KOPT-K1 (cell line): Measurements from ENCODE around the gene IFT81.

ENCODE experiments used
- H3K27ac ChIP-seq: fragments of 200-600 bp; sonication (generic); 2 replicates; pipeline ENCODE4 v1.5.1; 2016; ENCODE audit warnings: antibody characterized with exemption, mild to moderate bottlenecking, low read depth, low read length; ENCODE audit not compliant: poor library complexity, severe bottlenecking
- H3K36me3 ChIP-seq: fragments of 200-600 bp; sonication (generic); 2 replicates; pipeline ENCODE4 v1.5.1; 2017; ENCODE audit warnings: antibody characterized with exemption, mild to moderate bottlenecking, low read length, moderate library complexity; ENCODE audit not compliant: insufficient read depth
- H3K9me3 ChIP-seq: fragments of 200-600 bp; sonication (generic); 2 replicates; pipeline ENCODE4 v1.5.1; 2017; ENCODE audit warnings: antibody characterized with exemption, low read length, mild to moderate bottlenecking; ENCODE audit not compliant: insufficient read depth, poor library complexity, severe bottlenecking

IFT81 gene

DNA sequence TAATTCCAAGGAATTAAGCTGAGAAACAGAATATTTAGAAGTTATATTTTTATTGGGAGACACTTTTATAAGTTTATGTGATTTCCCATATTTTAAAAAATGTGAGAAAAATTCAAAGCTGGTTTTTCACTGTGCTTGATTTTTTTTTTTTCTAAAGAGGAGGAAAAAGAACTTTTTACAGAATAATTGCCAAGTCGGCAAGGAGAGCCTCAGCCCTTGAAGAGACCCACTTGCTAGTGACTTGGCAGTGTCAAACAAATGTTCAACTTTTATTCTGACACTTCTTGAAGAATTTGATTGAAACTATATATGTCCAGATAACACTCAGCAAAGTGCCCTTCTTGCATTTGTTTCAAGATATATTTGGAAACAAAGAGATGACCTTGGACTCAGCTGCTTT lies 104.6 kb downstream of the IFT81 start:
- Histone ChIP-seq H3K9me3 (no peaks in the 10 kb centered on the region), H3K36me3 (no peaks in the 10 kb centered on the region), H3K27ac (no peak overlapping the region)

DNA sequence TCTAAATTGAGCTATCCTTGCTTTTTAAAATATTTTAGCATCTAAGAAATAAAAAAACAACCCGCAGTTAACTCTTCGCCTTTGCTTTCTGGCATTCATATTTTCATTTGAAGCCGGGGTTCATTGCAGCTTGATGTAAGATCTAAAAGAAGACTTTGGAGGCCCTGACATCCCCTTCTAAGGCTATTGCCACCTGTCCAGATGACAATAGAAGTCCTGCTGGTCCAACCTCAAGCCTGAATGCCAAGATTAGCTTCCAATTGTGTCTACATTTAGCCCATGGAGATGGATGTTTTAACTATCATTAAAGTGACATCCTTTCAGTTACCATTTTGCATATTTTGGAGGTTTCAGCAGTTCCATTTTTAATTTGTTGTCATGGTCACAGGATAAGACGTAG lies 105.3 kb downstream of the IFT81 start:
- Histone ChIP-seq H3K27ac (no peak overlapping the region), H3K36me3 (no peaks in the 10 kb centered on the region), H3K9me3 (no peaks in the 10 kb centered on the region)

DNA sequence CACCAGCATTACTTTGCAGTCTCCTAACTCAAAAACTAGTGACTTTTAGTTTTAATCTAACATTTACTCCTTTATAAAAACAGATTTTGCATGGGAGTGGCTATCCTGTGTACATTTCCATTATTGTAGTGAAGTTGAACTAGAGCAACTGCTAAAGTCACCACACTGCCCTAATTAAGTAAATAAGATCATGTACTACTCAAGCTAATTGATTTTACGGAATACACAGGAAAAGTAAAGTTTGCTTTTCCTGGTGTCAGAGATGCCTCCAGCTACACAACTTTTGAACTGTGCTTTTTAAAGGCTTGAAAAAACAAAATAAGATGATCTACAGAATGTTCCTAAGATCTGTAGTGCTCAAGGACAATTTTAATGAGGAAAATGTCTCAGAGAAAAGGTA lies 106.5 kb downstream of the IFT81 start:
- Histone ChIP-seq H3K27ac (no peak overlapping the region), H3K9me3 (no peaks in the 10 kb centered on the region), H3K36me3 (no peaks in the 10 kb centered on the region)

DNA sequence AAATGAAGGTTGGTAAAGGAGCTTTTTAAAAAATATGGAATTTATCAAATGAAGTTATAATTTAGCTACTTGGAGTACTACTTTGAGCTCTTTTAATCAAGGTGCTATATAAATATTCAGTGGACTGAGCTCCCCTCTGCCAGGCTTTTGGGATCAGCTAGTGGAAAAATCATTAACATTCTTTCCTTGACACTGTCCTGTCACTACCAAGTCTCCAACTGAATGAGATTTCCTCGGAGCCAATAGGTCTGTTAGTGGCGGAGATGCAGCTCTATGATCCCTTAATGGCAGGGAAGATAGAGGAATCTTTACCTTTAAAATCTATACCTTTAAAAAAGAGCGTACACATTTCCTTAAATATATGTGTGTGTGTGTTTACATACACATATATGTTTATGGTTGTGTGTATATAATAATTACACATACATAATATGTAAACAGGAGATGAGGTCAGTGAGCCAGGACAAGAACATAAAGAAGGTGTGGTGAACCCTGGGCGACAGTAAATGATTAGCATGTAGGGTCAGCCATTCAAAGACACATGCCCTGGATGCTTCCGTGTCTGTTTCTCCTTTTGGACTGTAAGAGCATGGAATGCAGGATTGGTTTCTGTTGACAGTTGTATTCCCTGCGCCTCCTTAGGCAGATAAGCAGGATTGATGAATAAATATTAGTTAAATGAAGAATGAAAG lies 109.2 kb downstream of the IFT81 start:
- Histone ChIP-seq H3K9me3 (no peaks in the 10 kb centered on the region), H3K36me3 (no peaks in the 10 kb centered on the region), H3K27ac (no peak overlapping the region)

DNA sequence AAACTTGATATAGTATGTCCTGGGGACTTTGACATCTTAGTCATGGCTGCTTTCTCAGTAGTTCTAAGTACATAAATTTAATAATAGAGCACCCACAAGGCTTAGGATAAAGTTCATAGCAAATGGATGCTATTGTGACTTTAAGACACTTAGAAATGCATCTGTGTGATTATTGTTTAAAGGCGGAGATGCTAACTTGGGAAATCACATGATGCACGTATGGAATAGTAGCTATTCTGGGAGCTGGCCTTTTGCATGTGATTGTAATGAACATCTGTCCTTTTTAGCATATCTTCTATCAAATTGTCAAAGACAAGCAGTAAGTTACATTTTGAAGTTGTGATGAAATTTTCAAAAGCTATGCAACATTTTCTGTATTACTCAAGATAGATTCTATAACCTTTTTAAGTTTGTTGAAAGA lies 110.2 kb downstream of the IFT81 start:
- no peaks in the 10 kb centered on the region for H3K9me3 ChIP-seq
- H3K27ac ChIP-seq = no peak overlapping the region
- H3K36me3 ChIP-seq = no peaks in the 10 kb centered on the region

DNA sequence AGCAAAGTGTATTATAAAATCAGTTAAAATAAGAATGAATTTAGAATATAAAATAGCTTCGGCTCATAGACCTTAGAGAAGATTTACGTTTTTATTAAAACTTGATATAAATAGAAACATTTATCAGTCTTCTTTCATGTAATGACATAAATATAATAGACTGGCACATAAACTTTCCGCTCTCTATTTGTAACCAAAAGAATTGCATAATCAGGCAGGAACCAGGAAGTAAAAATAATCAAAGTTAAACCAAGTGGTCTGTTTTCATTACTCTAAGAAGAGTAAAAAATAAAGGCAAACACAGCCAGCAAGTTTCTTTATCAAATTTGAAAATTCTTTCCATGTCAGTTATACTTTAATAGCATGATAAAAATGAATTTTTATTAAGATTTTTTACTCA lies 110.6 kb downstream of the IFT81 start:
- no peak overlapping the region for H3K27ac ChIP-seq
- H3K36me3 ChIP-seq = no peaks in the 10 kb centered on the region
- H3K9me3 ChIP-seq = no peaks in the 10 kb centered on the region

DNA sequence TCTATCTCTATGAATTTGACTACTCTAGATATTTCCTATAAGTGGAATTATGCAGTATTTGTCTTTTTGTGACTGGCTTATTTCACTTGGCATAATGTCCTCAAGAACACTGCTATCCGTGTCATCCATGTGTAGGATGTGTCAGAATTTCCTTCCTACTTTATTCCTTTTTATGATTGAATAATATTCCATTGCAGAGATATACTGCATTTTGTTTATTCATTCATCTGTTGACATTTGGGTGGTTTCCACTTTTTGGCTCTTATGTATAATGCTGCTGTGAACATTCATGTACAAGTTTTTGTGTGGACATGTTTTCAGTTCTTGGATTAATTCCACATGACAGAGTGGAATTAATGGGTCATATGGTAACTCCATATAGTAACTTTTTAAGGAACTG lies 111.2 kb downstream of the IFT81 start:
- Histone ChIP-seq H3K27ac (no peak overlapping the region), H3K36me3 (no peaks in the 10 kb centered on the region)

DNA sequence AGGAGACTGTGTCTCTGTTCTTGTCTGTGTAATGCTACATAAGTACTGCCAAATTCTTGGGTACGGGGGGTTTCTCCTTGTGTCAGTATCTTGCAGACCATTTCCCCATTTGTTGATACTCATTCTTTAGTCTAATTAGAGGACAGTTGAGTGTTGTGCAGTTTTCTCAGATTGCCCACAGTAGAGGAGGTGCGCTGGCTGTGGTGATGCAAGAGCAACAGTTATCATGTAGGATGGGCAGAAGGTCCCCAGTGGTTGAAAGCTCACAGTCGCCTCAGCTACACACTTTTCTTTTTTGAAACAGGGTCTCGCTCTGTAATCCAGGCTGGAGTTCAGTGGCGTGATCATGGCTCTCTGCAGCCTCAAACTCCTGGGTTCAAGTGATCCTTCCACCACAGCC lies 119.1 kb downstream of the IFT81 start:
- no peaks in the 10 kb centered on the region for H3K36me3 ChIP-seq
- H3K27ac ChIP-seq = no peak overlapping the region
- H3K9me3 ChIP-seq = no peaks in the 10 kb centered on the region

More for the DNA sequence above, 111.2 kb downstream of the IFT81 start:
- H3K9me3 ChIP-seq = no peaks in the 10 kb centered on the region

DNA sequence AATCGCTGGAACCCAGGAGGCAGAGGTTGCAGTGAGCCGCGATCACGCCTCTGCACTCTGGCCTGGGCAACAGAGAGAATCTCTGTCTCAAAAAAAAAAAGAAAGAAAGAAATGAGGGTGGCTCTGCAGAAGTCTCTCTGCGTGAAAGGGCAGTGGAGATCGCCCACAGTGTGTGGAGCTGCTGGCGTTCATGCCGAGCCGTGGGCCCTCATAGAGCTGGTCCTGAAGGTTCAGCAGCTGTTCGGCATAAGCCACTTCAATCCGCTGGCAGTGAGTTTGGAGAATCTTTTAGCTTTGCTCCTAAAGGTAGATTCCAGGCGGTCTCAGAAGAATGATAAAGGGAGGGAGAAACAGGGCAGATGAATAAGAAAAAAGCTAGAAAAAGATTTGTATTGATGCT lies 120.2 kb downstream of the IFT81 start:
- Histone ChIP-seq H3K9me3 (no peaks in the 10 kb centered on the region), H3K36me3 (no peaks in the 10 kb centered on the region), H3K27ac (no peak overlapping the region)

DNA sequence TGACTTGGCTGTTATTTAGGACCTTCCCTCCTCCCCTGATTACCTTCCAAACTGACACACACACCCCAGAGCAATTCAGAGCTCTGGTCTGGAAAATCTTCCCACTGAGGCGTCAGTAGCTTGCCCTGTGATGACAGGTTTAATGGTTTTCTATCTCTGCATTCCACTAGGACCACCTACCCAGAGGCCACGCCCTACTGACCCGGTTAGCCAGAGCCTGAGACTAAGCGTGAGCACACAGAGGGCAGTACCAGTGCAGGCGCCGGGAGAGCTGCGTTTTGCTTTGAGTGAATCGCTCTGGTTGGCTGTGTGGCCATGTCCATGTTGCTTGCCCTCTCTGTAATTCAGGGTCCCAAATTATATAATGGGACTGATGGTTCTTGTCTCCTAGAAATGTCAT lies 120.7 kb downstream of the IFT81 start:
- Histone ChIP-seq H3K27ac (no peak overlapping the region), H3K36me3 (no peaks in the 10 kb centered on the region), H3K9me3 (no peaks in the 10 kb centered on the region)

DNA sequence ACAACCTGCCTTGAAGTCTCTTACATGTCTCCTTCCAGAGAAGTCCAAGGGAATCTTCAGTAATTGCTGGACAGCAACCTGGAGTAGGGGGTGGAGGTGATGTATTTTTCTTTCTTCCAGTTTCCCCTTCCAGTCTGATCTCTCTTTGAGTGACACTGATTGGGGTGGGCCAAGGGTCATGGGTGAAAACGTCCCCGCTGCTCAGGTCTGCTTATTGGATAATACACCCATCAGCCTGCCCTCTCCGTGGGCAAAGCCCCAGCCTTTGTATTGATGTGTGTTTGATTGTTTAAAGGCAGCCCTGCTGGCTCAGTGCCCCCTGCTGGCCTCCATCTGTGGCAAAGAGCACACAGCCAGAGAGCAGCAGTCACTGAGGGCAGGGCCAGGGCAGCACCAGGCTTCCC lies 121.2 kb downstream of the IFT81 start:
- Histone ChIP-seq H3K27ac (no peak overlapping the region), H3K9me3 (no peaks in the 10 kb centered on the region), H3K36me3 (no peaks in the 10 kb centered on the region)

DNA sequence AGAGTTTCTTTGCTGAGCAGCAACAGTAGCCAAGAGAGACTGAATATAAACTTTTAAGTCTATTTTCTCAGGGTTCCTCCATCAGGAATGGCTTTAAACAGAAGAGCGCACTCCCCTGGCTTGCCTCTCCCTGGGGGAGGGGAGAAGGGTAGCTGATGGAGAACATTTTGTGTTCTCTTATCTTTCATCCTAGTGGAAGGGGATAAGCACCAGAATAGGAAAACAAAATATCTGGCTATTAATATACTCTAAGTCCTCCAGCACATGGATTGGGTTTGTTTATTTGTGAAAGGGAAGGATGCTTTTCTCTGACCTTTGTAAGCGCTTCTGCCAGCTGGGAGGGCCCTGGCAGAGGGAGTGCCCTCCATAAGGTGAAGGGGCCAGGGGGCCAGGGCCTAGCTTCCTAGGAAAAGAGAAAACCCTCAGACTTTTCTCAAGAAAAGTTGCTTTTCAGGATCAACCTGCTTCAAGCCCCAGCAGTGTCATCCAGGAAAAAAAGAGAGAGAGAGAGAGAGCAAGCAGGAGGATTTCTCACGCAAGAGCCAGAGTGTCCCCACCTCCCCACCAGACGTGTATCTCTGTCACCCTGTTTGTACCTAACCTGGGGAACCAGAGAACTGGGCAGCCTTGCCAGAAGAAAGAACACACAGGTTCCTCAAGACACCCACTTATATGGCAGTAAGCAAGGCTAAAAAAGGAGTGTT lies 122.6 kb downstream of the IFT81 start:
- Histone ChIP-seq H3K36me3 (no peaks in the 10 kb centered on the region), H3K9me3 (no peaks in the 10 kb centered on the region), H3K27ac (no peak overlapping the region)

DNA sequence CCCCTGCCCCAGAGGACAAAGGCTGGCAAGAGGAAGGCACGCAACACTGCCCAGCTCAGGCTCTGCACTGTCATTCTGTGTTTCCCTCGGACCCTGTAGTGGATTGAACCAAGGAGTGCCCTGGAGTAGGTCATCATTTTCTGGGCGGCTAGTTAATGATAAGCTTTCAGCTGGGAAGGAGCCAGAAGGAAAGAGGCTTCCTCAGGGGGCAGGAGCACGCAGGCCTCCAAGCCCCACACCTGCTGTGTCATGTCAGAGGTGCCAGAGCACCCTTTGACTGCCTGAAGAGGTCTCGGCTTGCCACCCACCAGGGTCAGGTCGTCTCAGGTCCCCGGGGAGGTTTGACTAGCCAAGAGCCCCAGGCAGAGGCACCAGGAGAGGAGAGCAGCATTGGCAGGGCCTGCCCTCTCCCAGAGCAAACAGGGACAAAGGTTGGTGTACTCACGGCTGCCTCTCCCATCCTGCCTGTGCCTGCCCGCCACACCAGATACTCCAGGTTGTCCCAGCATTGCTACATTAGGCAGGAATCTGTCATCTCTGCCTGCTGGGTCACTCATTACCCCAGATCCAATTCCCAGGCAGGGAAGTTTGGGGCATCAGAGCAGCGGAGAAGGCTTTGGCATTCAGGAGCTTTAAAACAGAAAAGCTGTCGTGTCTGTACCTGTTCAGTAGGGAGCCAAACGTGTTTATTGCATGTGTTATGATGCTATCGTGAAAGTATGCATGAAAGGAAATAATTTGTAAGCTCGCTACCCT lies 123.4 kb downstream of the IFT81 start:
- Histone ChIP-seq H3K9me3 (no peaks in the 10 kb centered on the region), H3K36me3 (no peaks in the 10 kb centered on the region), H3K27ac (no peak overlapping the region)

DNA sequence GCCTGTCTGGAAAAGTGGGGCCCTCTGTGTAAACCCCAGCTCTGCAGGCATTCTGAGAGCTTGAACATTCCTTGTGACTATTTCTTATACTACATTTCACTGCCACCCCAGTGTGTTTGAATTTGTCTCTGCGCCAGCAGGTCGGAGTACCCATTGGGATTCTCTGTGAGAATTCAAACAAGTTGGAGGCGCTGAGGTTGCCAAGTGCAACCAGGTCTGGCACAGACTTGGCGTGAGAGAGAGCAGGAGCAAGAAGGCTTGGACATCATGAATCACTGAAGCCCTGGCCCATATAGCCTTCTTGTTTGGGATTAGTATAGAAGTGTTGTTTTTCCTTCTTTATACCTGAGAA lies 123.9 kb downstream of the IFT81 start:
- no peaks in the 10 kb centered on the region for H3K36me3 ChIP-seq
- H3K9me3 ChIP-seq = no peaks in the 10 kb centered on the region
- H3K27ac ChIP-seq = no peak overlapping the region

DNA sequence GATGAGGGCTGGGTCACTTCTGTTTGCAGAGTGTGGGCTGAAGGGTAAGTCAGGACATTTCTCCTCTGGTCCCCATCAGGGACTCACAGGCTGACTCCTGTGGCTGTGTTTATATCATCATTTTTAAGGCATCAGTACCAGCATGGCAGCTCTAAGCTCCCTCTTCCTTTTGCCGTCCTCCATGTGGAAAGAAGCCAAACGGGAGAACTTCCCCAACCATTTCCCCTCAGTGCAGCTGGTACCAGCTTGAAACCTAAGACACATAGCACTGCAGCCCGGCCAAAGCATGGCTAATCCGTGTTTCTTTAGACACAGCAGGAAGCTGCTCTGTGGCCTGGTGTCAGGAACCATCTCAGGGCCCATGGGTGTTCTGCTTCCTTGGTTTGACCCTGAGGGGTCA lies 124.9 kb downstream of the IFT81 start:
- Histone ChIP-seq H3K27ac (no peak overlapping the region), H3K36me3 (no peaks in the 10 kb centered on the region), H3K9me3 (no peaks in the 10 kb centered on the region)
